Measurements from ENCODE around the gene TANGO2. TPM values are rescaled to one million over a fixed set of nuclear protein-coding genes. Genes with fewer than 3 reads are reported as not detected.
A peak's percentile ranks its signal among the peaks of the same experiment; 100 is the strongest.

The TANGO2 gene
- total RNA-seq, 1 experiment from 2014 or later, result 17.0 TPM

DNA sequence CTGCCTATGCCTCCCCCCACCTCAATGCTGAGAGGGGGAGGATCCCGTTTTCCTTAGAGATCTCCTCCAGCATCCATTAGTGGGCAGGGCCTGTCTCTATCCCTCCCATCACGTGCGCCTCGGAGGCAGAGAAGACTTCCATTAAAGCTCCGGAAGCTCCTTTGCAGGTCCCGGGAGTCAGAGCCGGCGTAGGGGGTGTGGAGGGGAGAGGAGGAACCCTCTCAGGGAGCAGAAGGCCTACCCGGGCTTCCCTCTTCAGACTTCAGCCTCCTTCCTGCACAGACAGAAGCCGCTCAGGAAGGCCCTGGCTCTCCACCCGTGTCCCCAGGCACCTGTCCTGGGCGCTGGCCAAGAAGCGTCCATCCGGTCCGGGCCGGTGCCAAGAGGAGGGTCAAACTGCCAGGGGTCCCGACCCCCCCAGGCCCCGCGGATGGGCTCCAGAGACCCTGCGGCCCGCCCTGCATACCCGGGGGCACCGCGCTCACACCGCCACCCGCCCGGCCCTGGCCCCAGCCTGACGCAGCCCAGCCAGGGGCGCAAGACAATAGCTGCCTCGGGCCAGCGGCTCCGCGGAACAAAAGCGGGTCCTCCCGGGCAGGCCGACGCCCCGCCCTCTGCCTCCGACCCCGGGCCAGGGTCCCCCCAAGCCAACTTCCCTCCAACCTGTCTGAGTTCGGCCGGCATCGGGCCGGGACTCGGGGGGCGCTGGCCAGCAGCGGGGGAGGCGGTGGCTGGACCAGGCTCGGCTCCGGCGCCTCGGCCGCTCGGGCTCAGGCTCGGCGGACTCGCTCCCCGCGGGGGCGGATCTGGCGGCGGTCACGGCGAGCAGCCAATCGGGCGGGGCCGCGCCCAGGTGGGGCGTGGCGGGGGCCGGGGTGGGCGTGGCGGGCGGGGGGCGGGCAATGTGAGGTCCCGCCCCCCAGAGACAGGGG lies 34.2 kb upstream of the TANGO2 start (continued):
- TF ChIP-seq POLR2A (IDR thresholded peaks at IDR 0.05; ENCODE audit: borderline replicate concordance, extremely low read depth, insufficient read depth, insufficient read length), result peak; percentile 31
- TF ChIP-seq, protein P1, sequence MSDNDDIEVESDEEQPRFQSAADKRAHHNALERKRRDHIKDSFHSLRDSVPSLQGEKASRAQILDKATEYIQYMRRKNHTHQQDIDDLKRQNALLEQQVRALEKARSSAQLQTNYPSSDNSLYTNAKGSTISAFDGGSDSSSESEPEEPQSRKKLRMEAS (IDR thresholded peaks at IDR 0.05), result no peak
- no peak for TF ChIP-seq EZH2 (IDR thresholded peaks at IDR 0.05)

DNA sequence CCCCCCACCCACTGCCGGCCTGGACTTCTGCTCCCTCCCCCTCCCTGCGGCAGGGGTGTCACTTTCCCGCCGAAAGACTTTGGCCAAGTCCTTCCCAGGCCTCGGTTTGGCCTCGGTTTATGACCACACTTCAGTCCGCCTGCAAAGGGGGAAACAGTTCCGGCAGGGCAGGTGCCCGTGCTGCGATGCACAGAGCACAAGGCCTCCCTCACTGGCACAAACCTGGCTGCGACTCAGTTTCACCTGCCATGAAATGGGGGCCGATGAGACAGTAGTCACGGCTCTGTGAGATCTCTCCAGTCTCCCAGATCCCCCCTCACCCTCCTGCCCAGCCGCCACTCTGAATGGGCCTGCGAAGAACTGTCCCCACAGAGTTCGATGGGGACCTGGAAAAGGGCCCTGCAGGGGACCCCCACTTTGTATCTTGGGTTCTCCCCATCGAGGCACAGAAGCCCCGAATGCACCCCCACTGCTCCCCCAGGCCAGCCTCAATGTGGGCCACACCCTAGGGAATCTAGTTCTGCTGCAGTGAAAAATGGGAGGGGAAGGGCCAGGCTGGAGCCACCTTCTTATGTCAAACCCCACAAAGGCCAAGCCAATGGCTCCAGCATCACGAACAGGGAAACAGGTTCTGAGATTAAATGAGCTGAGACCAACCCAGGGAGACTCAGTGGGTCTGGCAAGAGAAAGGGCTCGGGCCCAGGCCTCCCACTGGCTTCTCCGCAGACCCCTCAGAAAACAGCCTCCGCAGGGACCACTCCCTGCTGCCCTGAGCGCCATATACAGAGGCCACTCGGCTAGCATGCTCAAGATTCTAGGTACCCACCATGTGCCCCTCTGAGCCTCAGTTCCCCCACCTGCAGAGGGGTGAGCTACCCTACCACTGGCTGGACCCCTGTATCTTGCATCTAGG lies 33.3 kb upstream of the TANGO2 start:
- RAD21 ChIA-PET (ENCODE audit: low non-redundant PET in 1 of 2, low total read pairs in 2 of 2, uncharacterized antibody in 2 of 2, unreplicated experiment in 2 of 2), result no interaction called here
- no peak overlapping the region for H3K4me2 ChIP-seq (ENCODE audit: low read length)

More for the DNA sequence above, 33.3 kb upstream of the TANGO2 start:
- intact Hi-C loops (cut with micrococcal nuclease), result loop anchor here (10.0 kb wide), 1 partner anchor 97 kb away; the partner anchor contains the start of gene DGCR8
- CTCF ChIA-PET, result no interaction called here
- Histone ChIP-seq H4K20me1 (ENCODE audit: insufficient read depth) (no peaks in the 10 kb centered on the region), H3K27ac (ENCODE audit: low read depth, low read length) (no peak overlapping the region; the same call in 1 of the 2 replicates), H3K36me3 (ENCODE audit: control insufficient read depth in 1 of 2, insufficient read depth in 2 of 2, low read length in 2 of 2) (no peaks in the 10 kb centered on the region), H2AFZ (ENCODE audit: low read depth, low read length, poor library complexity, severe bottlenecking) (no peak overlapping the region), H3K9ac (ENCODE audit: low read length) (no peak overlapping the region), H3K9me2 (ENCODE audit: insufficient read depth) (no peaks in the 10 kb centered on the region), H3K9me3 (ENCODE audit: control insufficient read depth in 1 of 2, insufficient read depth in 1 of 2, low read depth in 1 of 2, low read length in 2 of 2) (no peaks in the 10 kb centered on the region), H3K4me3 (replicated peaks in 1 of 2; ENCODE audit: low read depth in 1 of 2, low read length in 2 of 2) (no peak overlapping the region), H3K27me3 (ENCODE audit: insufficient read depth, low read length) (no peaks in the 10 kb centered on the region), H3K79me2 (ENCODE audit: insufficient read depth, low read length) (peaks cover 16% of the 10 kb centered on the region), H3K4me1 (ENCODE audit: control insufficient read depth in 1 of 2, insufficient read depth in 2 of 2, low read length in 2 of 2) (peaks cover 36 to 44% of the 10 kb centered on the region in 2 experiments)
- DNase-seq (ENCODE audit: low read depth, low spot score) (no peak), ATAC-seq (no peak)
- no peak for TF ChIP-seq EZH2 (IDR thresholded peaks at IDR 0.05)
- no peak for TF ChIP-seq CBX3 (IDR thresholded peaks at IDR 0.05; ENCODE audit: low read depth)
- TF ChIP-seq POLR2A (IDR thresholded peaks at IDR 0.05; ENCODE audit: borderline replicate concordance, extremely low read depth, insufficient read depth, insufficient read length), result no peak
- no peak for TF ChIP-seq EZH2phosphoT487 (IDR thresholded peaks at IDR 0.05; ENCODE audit: borderline replicate concordance)
- no peak for TF ChIP-seq ELF1 (IDR thresholded peaks at IDR 0.05; ENCODE audit: borderline replicate concordance, low read depth)
- TF ChIP-seq, protein P2, sequence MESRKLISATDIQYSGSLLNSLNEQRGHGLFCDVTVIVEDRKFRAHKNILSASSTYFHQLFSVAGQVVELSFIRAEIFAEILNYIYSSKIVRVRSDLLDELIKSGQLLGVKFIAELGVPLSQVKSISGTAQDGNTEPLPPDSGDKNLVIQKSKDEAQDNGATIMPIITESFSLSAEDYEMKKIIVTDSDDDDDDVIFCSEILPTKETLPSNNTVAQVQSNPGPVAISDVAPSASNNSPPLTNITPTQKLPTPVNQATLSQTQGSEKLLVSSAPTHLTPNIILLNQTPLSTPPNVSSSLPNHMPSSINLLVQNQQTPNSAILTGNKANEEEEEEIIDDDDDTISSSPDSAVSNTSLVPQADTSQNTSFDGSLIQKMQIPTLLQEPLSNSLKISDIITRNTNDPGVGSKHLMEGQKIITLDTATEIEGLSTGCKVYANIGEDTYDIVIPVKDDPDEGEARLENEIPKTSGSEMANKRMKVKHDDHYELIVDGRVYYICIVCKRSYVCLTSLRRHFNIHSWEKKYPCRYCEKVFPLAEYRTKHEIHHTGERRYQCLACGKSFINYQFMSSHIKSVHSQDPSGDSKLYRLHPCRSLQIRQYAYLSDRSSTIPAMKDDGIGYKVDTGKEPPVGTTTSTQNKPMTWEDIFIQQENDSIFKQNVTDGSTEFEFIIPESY (IDR thresholded peaks at IDR 0.05; ENCODE audit: extremely low read depth, insufficient replicate concordance, low read length), result no peak
- TF ChIP-seq SRF (IDR thresholded peaks at IDR 0.05; ENCODE audit: low read depth), result no peak
- no peak for TF ChIP-seq CEBPB (IDR thresholded peaks at IDR 0.05; ENCODE audit: low read depth)
- POLR2A ChIA-PET, result no interaction called here
- no TSS peak for BruUV-seq (replicated peaks)

Data from HCT116 (cell line).